ENCODE data around the gene HES4. TPM values are rescaled to one million over a fixed set of nuclear protein-coding genes. Genes with fewer than 3 reads are reported as not detected.

HES4 gene
- total and polyA plus RNA-seq, 10 of the 15 experiments (the other 5 are each of a cell fraction or from before 2014, with no cell fraction given), result 0.44 to 1.7 (median 0.85) TPM; not detected in 5

DNA sequence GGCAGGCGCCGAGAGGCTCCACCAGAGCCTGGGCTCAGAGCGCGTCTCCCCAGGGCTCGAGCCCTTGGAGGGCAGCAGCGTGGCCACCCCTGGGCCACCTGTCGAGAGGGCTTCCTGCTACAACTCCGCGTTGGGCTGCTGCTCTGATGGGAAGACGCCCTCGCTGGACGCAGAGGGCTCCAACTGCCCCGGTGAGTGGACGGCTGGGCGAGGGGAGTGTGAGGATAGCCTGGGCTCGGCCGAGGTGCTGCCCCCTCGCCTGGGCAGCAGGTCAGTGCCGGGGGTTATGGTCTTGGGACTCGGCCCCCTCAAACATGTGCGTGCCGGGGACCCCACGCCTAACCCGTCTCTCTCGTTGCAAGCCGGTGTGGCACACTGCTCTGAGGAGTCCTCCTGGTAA, 46.9 kb upstream of the HES4 start:
- Histone ChIP-seq H3K4me2 (ENCODE audit: control insufficient read depth, insufficient read depth) (no peak overlapping the region), H3K9me3 (replicated peaks; ENCODE audit: control insufficient read depth, insufficient read depth, low read length) (no peaks in the 10 kb centered on the region), H3K4me3 (no peak overlapping the region), H2AFZ (ENCODE audit: control insufficient read depth, low read depth, low read length) (no peak overlapping the region), H3K27ac (ENCODE audit: control insufficient read depth, insufficient read depth) (no peak overlapping the region), H3K9ac (ENCODE audit: control insufficient read depth, insufficient read depth, low read length) (no peak overlapping the region), H3K79me2 (ENCODE audit: control insufficient read depth, insufficient read depth, low read length) (no peaks in the 10 kb centered on the region), H3K27me3 (replicated peaks in 1 of 2; ENCODE audit: control insufficient read depth in 2 of 2, insufficient read depth in 2 of 2, low read length in 1 of 2) (no peaks in the 10 kb centered on the region), H4K20me1 (ENCODE audit: control insufficient read depth, insufficient read depth) (no peaks in the 10 kb centered on the region), H3K4me1 (ENCODE audit: control insufficient read depth, insufficient read depth, low read length) (peaks cover 5% of the 10 kb centered on the region; the same call in 1 of the 2 replicates), H3K36me3 (ENCODE audit: control insufficient read depth in 2 of 2, insufficient read depth in 2 of 2, low read length in 1 of 2) (peaks cover 3 to 23% of the 10 kb centered on the region in 2 experiments; a peak in 3 of 4 replicates)
- ATAC-seq, result no peak
- ChIA-PET POLR2A (no interaction called here), RAD21 (ENCODE audit: unreplicated experiment) (no interaction called here), CTCF (no interaction called here), SMC1A (ENCODE audit: uncharacterized antibody, unreplicated experiment) (no interaction called here)
- no TSS peak for BruUV-seq (replicated peaks)
- intact Hi-C loops (cut with micrococcal nuclease; ENCODE audit: unreplicated experiment), result no loop called here
- no peak for DNase-seq (ENCODE audit: low read depth, low spot score)
- whole genome bisulfite sequencing (ENCODE audit: insufficient coverage, insufficient replicate concordance, low lambda C conversion rate, missing lambda C conversion rate), result 87% methylated on average over 25 of the region's 26 CpGs
- FAIRE-seq, result no peak
- TF ChIP-seq, protein P1, sequence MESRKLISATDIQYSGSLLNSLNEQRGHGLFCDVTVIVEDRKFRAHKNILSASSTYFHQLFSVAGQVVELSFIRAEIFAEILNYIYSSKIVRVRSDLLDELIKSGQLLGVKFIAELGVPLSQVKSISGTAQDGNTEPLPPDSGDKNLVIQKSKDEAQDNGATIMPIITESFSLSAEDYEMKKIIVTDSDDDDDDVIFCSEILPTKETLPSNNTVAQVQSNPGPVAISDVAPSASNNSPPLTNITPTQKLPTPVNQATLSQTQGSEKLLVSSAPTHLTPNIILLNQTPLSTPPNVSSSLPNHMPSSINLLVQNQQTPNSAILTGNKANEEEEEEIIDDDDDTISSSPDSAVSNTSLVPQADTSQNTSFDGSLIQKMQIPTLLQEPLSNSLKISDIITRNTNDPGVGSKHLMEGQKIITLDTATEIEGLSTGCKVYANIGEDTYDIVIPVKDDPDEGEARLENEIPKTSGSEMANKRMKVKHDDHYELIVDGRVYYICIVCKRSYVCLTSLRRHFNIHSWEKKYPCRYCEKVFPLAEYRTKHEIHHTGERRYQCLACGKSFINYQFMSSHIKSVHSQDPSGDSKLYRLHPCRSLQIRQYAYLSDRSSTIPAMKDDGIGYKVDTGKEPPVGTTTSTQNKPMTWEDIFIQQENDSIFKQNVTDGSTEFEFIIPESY (IDR thresholded peaks at IDR 0.05), result no peak
- TF ChIP-seq SIN3A (IDR thresholded peaks at IDR 0.05; ENCODE audit: low read depth, low read length) (no peak), NFYA (IDR thresholded peaks at IDR 0.05; ENCODE audit: borderline replicate concordance, low read depth, low read length) (no peak), SUPT20H (IDR thresholded peaks at IDR 0.05; ENCODE audit: borderline replicate concordance, control insufficient read depth, low read depth, low read length) (no peak)
- in situ Hi-C loops (cut with MboI), result no loop called here

DNA sequence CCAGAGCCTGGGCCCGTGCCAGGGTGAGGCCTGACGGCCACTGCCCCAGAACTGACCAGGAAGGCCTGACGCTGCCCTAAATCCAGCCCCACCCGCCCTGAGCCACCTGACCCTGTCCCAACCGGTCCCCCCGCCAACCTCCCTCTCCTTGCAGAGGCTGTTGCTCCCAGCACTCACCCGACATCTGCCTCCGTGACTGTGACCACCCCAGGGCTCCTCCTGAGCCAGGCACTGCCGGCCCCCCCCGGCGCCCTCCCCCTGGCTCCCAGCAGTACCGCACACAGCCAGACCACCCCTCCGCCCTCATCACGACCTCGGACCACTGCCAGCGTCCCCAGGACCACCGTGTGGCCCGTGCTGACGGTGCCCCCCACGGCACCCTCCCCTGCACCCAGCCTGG, 46.3 kb upstream of the HES4 start:
- ChIA-PET CTCF (no interaction called here), SMC1A (ENCODE audit: uncharacterized antibody, unreplicated experiment) (no interaction called here), POLR2A (no interaction called here), RAD21 (ENCODE audit: unreplicated experiment) (no interaction called here)
- in situ Hi-C loops (cut with MboI), result no loop called here
- Histone ChIP-seq H2AFZ (ENCODE audit: control insufficient read depth, low read depth, low read length) (no peak overlapping the region), H3K9ac (ENCODE audit: control insufficient read depth, insufficient read depth, low read length) (no peak overlapping the region), H3K36me3 (ENCODE audit: control insufficient read depth in 2 of 2, insufficient read depth in 2 of 2, low read length in 1 of 2) (peaks cover 0 to 23% of the 10 kb centered on the region in 2 experiments; a peak in 3 of 4 replicates), H3K79me2 (ENCODE audit: control insufficient read depth, insufficient read depth, low read length) (no peaks in the 10 kb centered on the region), H4K20me1 (ENCODE audit: control insufficient read depth, insufficient read depth) (no peaks in the 10 kb centered on the region), H3K4me2 (ENCODE audit: control insufficient read depth, insufficient read depth) (no peak overlapping the region), H3K27me3 (replicated peaks in 1 of 2; ENCODE audit: control insufficient read depth in 2 of 2, insufficient read depth in 2 of 2, low read length in 1 of 2) (no peaks in the 10 kb centered on the region), H3K27ac (ENCODE audit: control insufficient read depth, insufficient read depth) (no peak overlapping the region), H3K4me3 (no peak overlapping the region), H3K9me3 (replicated peaks; ENCODE audit: control insufficient read depth, insufficient read depth, low read length) (no peaks in the 10 kb centered on the region), H3K4me1 (ENCODE audit: control insufficient read depth, insufficient read depth, low read length) (peaks cover 5% of the 10 kb centered on the region; the same call in 1 of the 2 replicates)
- ATAC-seq, result no peak
- no peak for FAIRE-seq
- BruUV-seq (replicated peaks), result no TSS peak
- intact Hi-C loops (cut with micrococcal nuclease; ENCODE audit: unreplicated experiment), result no loop called here
- no peak for DNase-seq (ENCODE audit: low read depth, low spot score)
- 94% methylated on average over 12 of the region's 20 CpGs for WGBS (ENCODE audit: insufficient coverage, insufficient replicate concordance, low lambda C conversion rate, missing lambda C conversion rate)
- TF ChIP-seq SMC3 (IDR thresholded peaks at IDR 0.05; ENCODE audit: borderline replicate concordance, low read length), result no peak
- TF ChIP-seq RELA (IDR thresholded peaks at IDR 0.05; ENCODE audit: borderline replicate concordance, partially characterized antibody), result no peak
- TF ChIP-seq, protein P2, sequence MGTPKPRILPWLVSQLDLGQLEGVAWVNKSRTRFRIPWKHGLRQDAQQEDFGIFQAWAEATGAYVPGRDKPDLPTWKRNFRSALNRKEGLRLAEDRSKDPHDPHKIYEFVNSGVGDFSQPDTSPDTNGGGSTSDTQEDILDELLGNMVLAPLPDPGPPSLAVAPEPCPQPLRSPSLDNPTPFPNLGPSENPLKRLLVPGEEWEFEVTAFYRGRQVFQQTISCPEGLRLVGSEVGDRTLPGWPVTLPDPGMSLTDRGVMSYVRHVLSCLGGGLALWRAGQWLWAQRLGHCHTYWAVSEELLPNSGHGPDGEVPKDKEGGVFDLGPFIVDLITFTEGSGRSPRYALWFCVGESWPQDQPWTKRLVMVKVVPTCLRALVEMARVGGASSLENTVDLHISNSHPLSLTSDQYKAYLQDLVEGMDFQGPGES (IDR thresholded peaks at IDR 0.05), result no peak
- TF ChIP-seq, protein P3, sequence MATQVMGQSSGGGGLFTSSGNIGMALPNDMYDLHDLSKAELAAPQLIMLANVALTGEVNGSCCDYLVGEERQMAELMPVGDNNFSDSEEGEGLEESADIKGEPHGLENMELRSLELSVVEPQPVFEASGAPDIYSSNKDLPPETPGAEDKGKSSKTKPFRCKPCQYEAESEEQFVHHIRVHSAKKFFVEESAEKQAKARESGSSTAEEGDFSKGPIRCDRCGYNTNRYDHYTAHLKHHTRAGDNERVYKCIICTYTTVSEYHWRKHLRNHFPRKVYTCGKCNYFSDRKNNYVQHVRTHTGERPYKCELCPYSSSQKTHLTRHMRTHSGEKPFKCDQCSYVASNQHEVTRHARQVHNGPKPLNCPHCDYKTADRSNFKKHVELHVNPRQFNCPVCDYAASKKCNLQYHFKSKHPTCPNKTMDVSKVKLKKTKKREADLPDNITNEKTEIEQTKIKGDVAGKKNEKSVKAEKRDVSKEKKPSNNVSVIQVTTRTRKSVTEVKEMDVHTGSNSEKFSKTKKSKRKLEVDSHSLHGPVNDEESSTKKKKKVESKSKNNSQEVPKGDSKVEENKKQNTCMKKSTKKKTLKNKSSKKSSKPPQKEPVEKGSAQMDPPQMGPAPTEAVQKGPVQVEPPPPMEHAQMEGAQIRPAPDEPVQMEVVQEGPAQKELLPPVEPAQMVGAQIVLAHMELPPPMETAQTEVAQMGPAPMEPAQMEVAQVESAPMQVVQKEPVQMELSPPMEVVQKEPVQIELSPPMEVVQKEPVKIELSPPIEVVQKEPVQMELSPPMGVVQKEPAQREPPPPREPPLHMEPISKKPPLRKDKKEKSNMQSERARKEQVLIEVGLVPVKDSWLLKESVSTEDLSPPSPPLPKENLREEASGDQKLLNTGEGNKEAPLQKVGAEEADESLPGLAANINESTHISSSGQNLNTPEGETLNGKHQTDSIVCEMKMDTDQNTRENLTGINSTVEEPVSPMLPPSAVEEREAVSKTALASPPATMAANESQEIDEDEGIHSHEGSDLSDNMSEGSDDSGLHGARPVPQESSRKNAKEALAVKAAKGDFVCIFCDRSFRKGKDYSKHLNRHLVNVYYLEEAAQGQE (IDR thresholded peaks at IDR 0.05; ENCODE audit: low read depth, low read length), result no peak
- no peak for TF ChIP-seq ZNF207 (IDR thresholded peaks at IDR 0.05; ENCODE audit: borderline replicate concordance)

Data from GM12878 (cell line).